H1 (cell line): ENCODE data around the gene SP8. TPM values are rescaled to one million over a fixed set of nuclear protein-coding genes. Genes with fewer than 3 reads are reported as not detected.

Source experiments
- HDAC2 ChIP-seq, 2 experiments: fragments of 300-600 bp in 1 of 2; sonication (generic) in 1 of 2; IDR thresholded peaks; 2 replicates each; pipeline ENCODE4 v1.6.1; 2011 to 2012; ENCODE audit warnings: low read depth in 2 of 2, low read length in 2 of 2, mild to moderate bottlenecking in 2 of 2, moderate library complexity in 2 of 2, borderline replicate concordance in 1 of 2, inconsistent platforms in 1 of 2
- polyA plus RNA-seq, 7 experiments: library from polyadenylated mRNA; depleted of rRNA in 3 of 7; stranded (reverse) in 5 of 7; unstranded in 2 of 7; fragments of >200 nt in 5 of 7; fragments of 200-250 nt in 2 of 7; gene quantifications; 1 replicate in 5 of 7; 2 replicates in 1 of 7; 4 replicates in 1 of 7; pipeline versions ENCODE4 v1.2.1 to v1.2.3, GENCODE V29; 2011 to 2013; ENCODE audit warnings: missing spikeins in 2 of 7, mixed read lengths in 2 of 7
- total RNA-seq: library from RNA; stranded (reverse); fragmentation: NEBNext Ultra II Directional; extraction: Animal tissue kit (Norgen Biotek cat#: 25700); gene quantifications from 2 replicates; pipeline ENCODE4 v1.2.1, GENCODE V29; 2021

The SP8 gene
- total and polyA plus RNA-seq, 2 of the 8 experiments (the other 6 are each of a cell fraction or from before 2014, with no cell fraction given), result 11.3 to 12.0 TPM

DNA sequence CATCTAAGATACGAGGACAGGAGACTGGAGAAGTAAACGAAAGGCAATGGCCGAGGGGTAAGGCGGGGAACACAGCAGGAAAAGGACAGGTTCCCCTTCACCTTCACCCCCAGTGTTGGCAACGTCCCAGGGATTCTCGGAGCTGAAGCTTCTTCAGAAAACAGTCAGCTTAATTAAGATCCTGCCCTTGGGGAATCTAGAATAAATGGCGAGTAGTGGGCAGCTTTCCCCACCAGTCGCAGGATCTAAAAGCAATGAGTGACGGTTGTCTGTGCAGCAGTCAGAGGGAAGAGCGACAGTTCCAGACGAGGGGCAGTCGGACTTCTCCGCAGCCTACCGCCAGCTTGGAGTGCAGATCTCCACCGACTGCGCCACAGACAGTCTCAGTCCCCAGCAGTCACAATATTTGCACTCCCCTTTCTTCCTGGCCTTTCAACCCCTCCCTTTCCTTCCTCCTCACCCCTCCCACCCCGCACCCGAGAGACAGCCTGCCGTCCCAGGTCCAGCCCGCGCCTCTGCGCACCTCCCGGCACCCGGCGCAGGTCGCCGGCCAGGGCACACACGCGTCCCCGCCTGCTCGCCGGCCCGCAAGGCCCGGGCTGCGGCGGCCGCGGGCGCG, 10.9 kb upstream of the SP8 start (continued):
- TF ChIP-seq HDAC2 (IDR thresholded peaks at IDR 0.05; ENCODE audit: borderline replicate concordance in 1 of 2, low read depth in 2 of 2, low read length in 2 of 2), result peak in 1 of 2 experiments; percentile 61; a peak in 1 of 4 replicates
- TF ChIP-seq, all 59 proteins: peak for 11
